GM12874 (cell line): Measurements from ENCODE around the gene CDK11B.
A peak's percentile ranks its signal among the peaks of the same experiment; 100 is the strongest.
"Not testable (repeated sequence)": the region's sequence is repeated elsewhere in the genome, so short reads cannot be mapped to it uniquely, and the experiment has no call there.

Experiments
- TF ChIP-seq, protein P1 (sequence below): IDR thresholded peaks from 2 replicates; pipeline ENCODE4 v1.5.1; 2011; ENCODE audit warnings: low read depth, mild to moderate bottlenecking, control low read depth, low read length, moderate library complexity; ENCODE audit not compliant: insufficient read depth

CDK11B gene

DNA sequence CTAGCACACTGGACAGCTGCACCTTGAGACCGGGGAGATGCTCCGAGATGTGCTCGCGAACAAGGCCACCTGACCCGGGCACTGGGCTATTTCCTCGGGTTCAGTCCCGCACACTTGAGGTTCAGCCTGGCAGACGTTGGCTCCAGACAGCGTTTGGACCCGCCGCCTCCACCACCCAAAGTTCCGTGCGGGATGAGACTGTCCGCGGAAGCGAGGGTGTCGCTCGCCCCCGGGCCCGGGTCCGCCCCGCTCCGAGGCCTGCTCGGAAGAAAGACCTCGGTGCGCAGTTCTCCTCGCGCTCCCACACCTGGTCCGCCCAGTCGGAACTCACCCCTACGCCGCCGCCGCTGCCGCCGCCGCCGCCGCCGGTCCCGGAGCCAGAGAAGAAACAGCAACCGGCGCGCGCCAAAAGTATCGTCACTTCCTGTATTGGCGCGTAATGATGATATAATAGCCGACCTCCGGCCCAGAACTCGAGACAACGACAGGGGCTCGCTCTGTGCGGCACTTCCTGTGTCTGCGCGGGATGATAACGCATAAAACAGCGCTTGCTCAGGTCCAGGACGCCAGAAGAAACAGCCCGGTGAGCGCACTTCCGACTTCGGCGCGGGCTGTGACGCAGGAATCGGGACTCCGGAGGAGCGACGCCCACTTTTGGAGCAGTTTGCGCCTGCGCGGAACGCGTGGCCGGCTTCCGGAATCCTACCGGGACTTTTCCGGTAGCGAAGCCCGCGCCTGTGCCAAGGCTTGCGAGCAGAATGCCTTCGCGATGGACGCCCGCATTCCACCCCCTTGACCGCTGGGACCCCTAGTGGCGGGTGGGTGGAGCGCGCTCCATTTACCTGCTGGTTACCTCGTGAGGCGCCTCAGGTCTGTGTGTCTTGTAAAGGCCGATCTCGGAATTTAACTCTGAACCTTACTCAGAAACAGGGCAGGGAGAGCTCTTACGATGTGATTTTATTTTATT is at the start of gene CDK11B:
CDK11B (minus strand) TSS at position 422 of the 967 bp plus-strand sequence. CDS start 1,519 bp downstream, outside the sequence.
- TF ChIP-seq, protein P1, sequence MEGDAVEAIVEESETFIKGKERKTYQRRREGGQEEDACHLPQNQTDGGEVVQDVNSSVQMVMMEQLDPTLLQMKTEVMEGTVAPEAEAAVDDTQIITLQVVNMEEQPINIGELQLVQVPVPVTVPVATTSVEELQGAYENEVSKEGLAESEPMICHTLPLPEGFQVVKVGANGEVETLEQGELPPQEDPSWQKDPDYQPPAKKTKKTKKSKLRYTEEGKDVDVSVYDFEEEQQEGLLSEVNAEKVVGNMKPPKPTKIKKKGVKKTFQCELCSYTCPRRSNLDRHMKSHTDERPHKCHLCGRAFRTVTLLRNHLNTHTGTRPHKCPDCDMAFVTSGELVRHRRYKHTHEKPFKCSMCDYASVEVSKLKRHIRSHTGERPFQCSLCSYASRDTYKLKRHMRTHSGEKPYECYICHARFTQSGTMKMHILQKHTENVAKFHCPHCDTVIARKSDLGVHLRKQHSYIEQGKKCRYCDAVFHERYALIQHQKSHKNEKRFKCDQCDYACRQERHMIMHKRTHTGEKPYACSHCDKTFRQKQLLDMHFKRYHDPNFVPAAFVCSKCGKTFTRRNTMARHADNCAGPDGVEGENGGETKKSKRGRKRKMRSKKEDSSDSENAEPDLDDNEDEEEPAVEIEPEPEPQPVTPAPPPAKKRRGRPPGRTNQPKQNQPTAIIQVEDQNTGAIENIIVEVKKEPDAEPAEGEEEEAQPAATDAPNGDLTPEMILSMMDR = peak; percentile 18; the same call in 1 of the 2 replicates

DNA sequence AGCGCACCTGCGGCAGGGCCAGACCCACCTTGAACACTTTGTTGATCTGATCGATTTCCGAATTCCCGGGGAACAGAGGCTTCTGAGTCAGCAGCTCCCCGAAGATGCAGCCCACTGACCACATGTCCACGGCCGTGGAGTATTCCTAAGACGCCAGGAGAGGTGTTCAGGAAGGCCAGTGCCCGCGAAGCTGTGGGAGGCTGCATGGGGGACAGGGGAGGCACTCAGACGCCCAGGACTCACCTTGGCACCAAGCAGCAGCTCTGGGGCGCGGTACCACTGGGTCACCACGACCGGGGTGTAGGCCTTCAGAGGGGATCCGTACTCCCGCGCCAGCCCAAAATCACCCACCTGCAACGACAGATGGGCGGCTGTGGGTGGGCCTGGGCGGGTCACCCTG is 45.0 kb upstream of the CDK11B start:
- TF ChIP-seq, protein P1 = no peak

DNA sequence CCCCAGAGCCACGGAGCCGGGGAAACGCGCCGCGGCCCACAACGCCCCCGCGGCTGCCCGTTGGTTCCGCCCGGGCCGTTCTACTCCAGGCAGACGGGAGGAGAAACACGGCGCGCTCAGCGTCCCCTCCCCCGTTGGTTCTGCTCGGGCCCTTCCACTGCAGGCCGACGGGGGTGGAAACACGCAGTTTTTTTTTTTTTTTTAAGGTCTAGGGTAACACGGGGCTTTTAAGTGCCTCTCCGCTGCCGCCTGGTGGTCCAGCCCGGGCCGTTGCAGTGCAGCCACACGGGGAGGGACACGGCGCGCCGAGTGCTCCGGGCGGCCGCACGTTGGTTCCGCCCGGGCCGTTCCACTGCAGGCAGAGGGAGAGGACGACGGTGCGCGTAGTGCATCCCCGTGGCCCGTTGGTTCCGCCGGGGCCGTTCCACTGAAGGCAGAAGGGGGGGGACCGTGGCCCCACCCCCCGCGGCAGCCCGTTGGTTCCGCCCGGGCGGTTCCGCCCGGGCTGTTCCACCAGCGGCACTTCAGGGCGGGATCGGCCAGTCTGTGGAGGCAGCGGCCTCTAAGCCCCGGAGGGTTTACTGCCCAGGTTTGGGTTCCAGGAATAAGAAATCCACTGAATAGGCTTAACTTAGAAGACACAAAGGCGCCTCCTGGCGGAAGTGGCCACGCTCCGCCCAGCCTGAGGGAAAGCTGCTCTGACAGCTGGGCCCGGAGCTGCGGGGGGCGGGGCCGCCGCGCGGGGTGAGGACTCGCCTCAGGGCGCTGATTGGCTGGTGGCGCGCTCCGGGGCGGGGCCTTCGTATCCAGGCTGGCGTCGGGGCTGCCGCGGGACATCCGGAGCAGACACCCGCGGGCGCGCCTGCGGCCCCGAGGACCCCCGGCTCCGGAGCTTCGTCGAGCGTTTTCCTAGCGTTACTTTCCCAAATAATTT is 34.2 kb upstream of the CDK11B start, which contains the start of gene SLC35E2B:
SLC35E2B (minus strand) TSS at position 82 of the 934 bp plus-strand sequence. CDS start 16,096 bp downstream, outside the sequence.
- TF ChIP-seq, protein P1 = not testable (repeated sequence)

GRCh38 chr1:1687846-1688245 is 29.0 kb upstream of the CDK11B start:
- TF ChIP-seq, protein P1 = no peak

GRCh38 chr1:1684031-1684681 is 25.4 kb upstream of the CDK11B start:
- TF ChIP-seq, protein P1 = no peak

DNA sequence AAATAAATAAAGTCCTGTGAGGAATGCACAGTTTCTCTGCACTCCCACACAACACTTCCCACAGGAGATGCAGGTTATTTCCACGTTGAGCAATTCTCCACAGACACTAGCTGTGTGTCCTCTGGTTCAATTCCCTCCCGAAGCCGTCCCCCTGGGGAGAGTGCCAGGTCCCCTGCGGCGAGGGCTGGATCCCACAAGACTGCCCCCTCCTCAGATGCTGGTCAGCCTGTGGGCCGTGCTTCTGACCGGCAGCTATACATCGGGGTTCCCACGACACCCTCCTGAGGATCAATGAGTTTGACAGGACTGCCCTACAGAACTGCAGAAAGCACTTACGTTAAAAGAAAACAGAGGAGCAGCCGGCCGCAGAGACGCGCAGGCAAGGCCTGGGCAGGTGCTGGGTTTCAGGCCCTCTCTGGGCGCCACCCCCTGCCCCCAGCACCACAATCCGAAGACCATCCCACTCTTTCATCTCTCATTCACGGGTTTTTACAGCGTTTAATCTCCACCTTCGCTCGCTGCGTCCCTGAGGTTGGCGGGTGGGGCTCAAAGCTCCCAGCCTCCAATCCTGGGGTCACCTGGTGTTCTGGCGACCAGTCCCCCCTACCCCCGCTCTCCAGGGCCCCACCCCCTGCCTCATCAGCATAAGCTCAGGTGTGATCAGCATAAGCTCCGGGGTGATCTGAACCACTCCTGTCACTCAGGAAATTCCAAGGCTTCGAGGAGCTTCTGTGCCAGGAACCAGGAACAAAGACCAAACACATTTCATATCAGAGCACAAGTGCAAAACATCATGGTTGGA is 24.5 kb upstream of the CDK11B start:
- TF ChIP-seq, protein P1 = no peak
